Keratinocyte (primary cell): ENCODE measurements around the gene SMIM24. TPM values are rescaled to one million over a fixed set of nuclear protein-coding genes. Genes with fewer than 3 reads are reported as not detected.
A peak's percentile ranks its signal among the peaks of the same experiment; 100 is the strongest.

Experiments
- DNase-seq: peaks from one replicate; pipeline ENCODE4 v3.0.0-alpha.2; 2011; ENCODE audit warnings: low read depth, missing footprints, low spot score
- FAIRE-seq: peaks from 2 replicates; lab custom pipeline; 2011; peaks lifted over from hg19 to GRCh38; lab: Jason Lieb, UNC
- H2AFZ ChIP-seq: 2 replicates; pipeline ENCODE4 v1.6.0; 2012; ENCODE audit warnings: low read length, control low read depth, inconsistent platforms; ENCODE audit not compliant: control insufficient read depth
- H3K27ac ChIP-seq: 2 replicates; pipeline ENCODE4 v1.5.1; 2011; ENCODE audit warnings: low read length; ENCODE audit not compliant: control insufficient read depth, insufficient read depth
- H3K27me3 ChIP-seq: 3 replicates; pipeline ENCODE4 v1.6.0; 2011; ENCODE audit warnings: low read length; ENCODE audit not compliant: control insufficient read depth, insufficient read depth; ENCODE audit errors: extremely low read depth
- H3K36me3 ChIP-seq, 2 experiments: 2 replicates in 1 of 2; 3 replicates in 1 of 2; pipeline ENCODE4 v1.5.1; 2011; ENCODE audit warnings: low read length in 2 of 2, mild to moderate bottlenecking in 1 of 2; ENCODE audit not compliant: control insufficient read depth in 2 of 2, insufficient read depth in 2 of 2; ENCODE audit errors: extremely low read depth in 1 of 2
- H3K4me1 ChIP-seq: 3 replicates; pipeline ENCODE4 v1.5.1; 2011; ENCODE audit warnings: low read length; ENCODE audit not compliant: control insufficient read depth, insufficient read depth; ENCODE audit errors: extremely low read depth
- H3K4me2 ChIP-seq: 3 replicates; pipeline ENCODE4 v1.6.0; 2011; ENCODE audit warnings: low read depth, low read length; ENCODE audit not compliant: control insufficient read depth, insufficient read depth; ENCODE audit errors: extremely low read depth
- H3K4me3 ChIP-seq, 3 experiments: fragments of 200-600 bp in 1 of 3; sonication (generic) in 1 of 3; 2 replicates in 2 of 3; 3 replicates in 1 of 3; pipeline ENCODE4 v1.5.1; 2011 to 2016; ENCODE audit warnings: low read length in 3 of 3, mild to moderate bottlenecking in 3 of 3, control low read depth in 2 of 3, inconsistent platforms in 1 of 3, low read depth in 1 of 3, mixed read lengths in 1 of 3, mixed run types in 1 of 3, moderate library complexity in 1 of 3; ENCODE audit not compliant: control insufficient read depth in 2 of 3, insufficient read depth in 2 of 3; ENCODE audit errors: extremely low read depth in 1 of 3
- H3K79me2 ChIP-seq: 2 replicates; pipeline ENCODE4 v1.6.0; 2012; ENCODE audit warnings: low read length; ENCODE audit not compliant: control insufficient read depth, insufficient read depth
- H3K9ac ChIP-seq: 3 replicates; pipeline ENCODE4 v1.6.0; 2011; ENCODE audit warnings: low read length; ENCODE audit not compliant: control insufficient read depth, insufficient read depth; ENCODE audit errors: extremely low read depth
- H3K9me1 ChIP-seq: 3 replicates; pipeline ENCODE4 v1.6.0; 2011; ENCODE audit warnings: low read length; ENCODE audit not compliant: control insufficient read depth, insufficient read depth; ENCODE audit errors: extremely low read depth
- H3K9me3 ChIP-seq: 2 replicates; pipeline ENCODE4 v1.5.1; 2012; ENCODE audit warnings: low read depth, low read length; ENCODE audit not compliant: control insufficient read depth
- H4K20me1 ChIP-seq: 3 replicates; pipeline ENCODE4 v1.6.0; 2011; ENCODE audit warnings: low read length; ENCODE audit not compliant: control insufficient read depth, insufficient read depth; ENCODE audit errors: extremely low read depth
- CTCF ChIP-seq, 3 experiments: IDR thresholded peaks in 1 of 3; conservative IDR thresholded peaks in 1 of 3; optimal IDR thresholded peaks in 1 of 3; 2 replicates in 2 of 3; 3 replicates in 1 of 3; pipeline versions ENCODE3 to v1.5.1; 2011; ENCODE audit warnings: low read length in 3 of 3, mild to moderate bottlenecking in 3 of 3, moderate library complexity in 2 of 3, control low read depth in 1 of 3, inconsistent platforms in 1 of 3; ENCODE audit not compliant: insufficient read depth in 2 of 3; ENCODE audit errors: extremely low read depth in 1 of 3
- EZH2 ChIP-seq: IDR thresholded peaks from one replicate; pipeline ENCODE4 v1.6.1; 2012; ENCODE audit warnings: inconsistent platforms, mild to moderate bottlenecking, low read length, moderate library complexity
- dilution Hi-C: fragments of 300-500 bp; cut with MboI; formaldehyde crosslinking; loops from one replicate; pipeline ENCODE4 v1.7.0; 2020; ENCODE audit warnings: low sequenced_read_pairs; ENCODE audit not compliant: extremely low pct_ligation_motif_present
- polyA plus RNA-seq, 5 experiments: library from polyadenylated mRNA; depleted of rRNA in 3 of 5; stranded (reverse) in 3 of 5; stranded (forward) in 1 of 5; unstranded in 1 of 5; fragments of >200 nt; gene quantifications; 1 replicate in 1 of 5; 2 replicates in 3 of 5; 3 replicates in 1 of 5; pipeline versions ENCODE4 v1.2.1 to v1.2.3, GENCODE V29; 2011 to 2012; ENCODE audit warnings: missing spikeins in 2 of 5, low read depth in 1 of 5, low replicate concordance in 1 of 5

The SMIM24 gene
- polyA plus RNA-seq, 1 donor (not counting 4 experiments of a cell fraction or from before 2014, with no cell fraction given), result not detected

- peaks cover 13 to 16% of the 10 kb centered on the region in 2 experiments for H3K36me3 ChIP-seq
- H2AFZ ChIP-seq, result no peak overlapping the region
- no peaks in the 10 kb centered on the region for H3K27me3 ChIP-seq
- dilution Hi-C loops, result no loop called here
- H3K4me3 ChIP-seq, result peak overlapping the region in 1 of 3 experiments; percentile 9
- FAIRE-seq, result no peak
- TF ChIP-seq EZH2 (no peak), CTCF (optimal IDR thresholded peaks at IDR 0.05 in 1 of 3, IDR thresholded peaks at IDR 0.05 in 1 of 3, conservative IDR thresholded peaks at IDR 0.05 in 1 of 3; ENCODE audit: extremely low read depth in 1 of 3, insufficient read depth in 2 of 3, low read length in 3 of 3) (no peak)
- no peaks in the 10 kb centered on the region for H3K9me3 ChIP-seq
- DNase-seq, result no peak
- peaks cover 61% of the 10 kb centered on the region for H3K79me2 ChIP-seq
- H3K4me2 ChIP-seq, result peak overlapping the region; percentile 60
- H4K20me1 ChIP-seq, result peaks cover 48% of the 10 kb centered on the region
- H3K9me1 ChIP-seq, result peaks cover 2% of the 10 kb centered on the region
- peaks cover 16% of the 10 kb centered on the region for H3K4me1 ChIP-seq
- H3K27ac ChIP-seq, result peak overlapping the region; percentile 51
- peak overlapping the region; percentile 52 for H3K9ac ChIP-seq
Observed at GRCh38 chr19:3521104-3521445, 40.8 kb upstream of the SMIM24 start.

DNA sequence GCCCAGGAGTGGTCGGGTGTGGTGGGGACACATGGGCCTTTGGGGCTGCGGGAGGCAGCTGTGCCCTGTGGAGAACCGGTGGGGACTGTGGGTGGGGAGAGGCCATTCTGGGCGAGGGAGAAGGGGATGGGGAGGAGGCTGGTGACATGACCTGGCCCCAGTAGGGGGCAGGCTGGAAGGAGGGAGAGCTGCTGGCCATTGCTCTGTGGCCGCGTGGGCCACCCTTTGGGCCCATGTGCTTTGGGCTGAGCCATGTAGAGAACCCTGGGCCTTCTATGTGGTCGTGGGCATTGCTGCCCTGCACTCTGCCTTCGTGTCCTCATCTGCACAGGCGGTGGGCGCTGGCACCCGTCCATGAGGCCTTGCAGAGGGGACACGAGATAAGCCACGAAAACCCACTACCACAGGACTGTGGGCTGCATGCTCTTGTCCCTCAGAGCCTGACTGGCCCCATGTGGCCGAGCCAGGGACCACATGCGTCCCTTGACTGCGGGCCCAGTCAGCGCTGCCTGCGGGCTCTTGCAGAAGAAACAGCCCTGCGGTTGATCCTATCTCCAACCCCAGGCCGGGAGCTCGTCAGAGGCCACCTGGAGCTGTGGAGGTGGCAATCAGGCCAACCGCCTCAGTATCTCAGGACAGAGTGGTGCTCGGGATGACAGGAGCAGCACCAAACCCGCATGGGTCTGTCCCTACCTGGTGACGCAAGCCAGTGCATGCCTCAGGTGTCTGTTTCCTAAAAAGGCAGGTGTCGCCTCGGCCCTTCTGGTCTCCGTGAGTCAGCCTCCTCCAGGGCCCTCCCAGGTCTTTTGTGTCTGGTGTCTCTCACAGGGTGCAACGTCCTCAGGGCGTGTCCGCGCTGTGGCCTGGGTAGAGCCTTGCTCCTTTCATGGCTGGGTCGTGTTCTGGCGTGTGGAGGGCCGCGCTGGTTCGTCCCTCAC lies 40.1 kb upstream of the SMIM24 start:
- H3K36me3 ChIP-seq, result peaks cover 11 to 16% of the 10 kb centered on the region in 2 experiments

More for the DNA sequence above, 40.1 kb upstream of the SMIM24 start:
- Histone ChIP-seq H3K9me3 (no peaks in the 10 kb centered on the region), H4K20me1 (peaks cover 48% of the 10 kb centered on the region), H3K9ac (peak overlapping the region; percentile 52), H3K4me2 (peak overlapping the region; percentile 60), H3K4me1 (peaks cover 16% of the 10 kb centered on the region), H2AFZ (no peak overlapping the region), H3K27ac (peak overlapping the region; percentile 51), H3K4me3 (peak overlapping the region in 1 of 3 experiments; percentile 9), H3K27me3 (no peaks in the 10 kb centered on the region), H3K9me1 (peaks cover 2% of the 10 kb centered on the region), H3K79me2 (peaks cover 67% of the 10 kb centered on the region)
- FAIRE-seq (peak; percentile 94), DNase-seq (peak; percentile 80)
- dilution Hi-C loops, result no loop called here
- TF ChIP-seq EZH2 (no peak), CTCF (optimal IDR thresholded peaks at IDR 0.05 in 1 of 3, IDR thresholded peaks at IDR 0.05 in 1 of 3, conservative IDR thresholded peaks at IDR 0.05 in 1 of 3; ENCODE audit: extremely low read depth in 1 of 3, insufficient read depth in 2 of 3, low read length in 3 of 3) (peak in 2 of 3 experiments; percentile 17 to 31)
